ENCODE results near the gene PCDHGB4.

GRCh38 chr5:141392429-141393198, 5.1 kb downstream of the PCDHGB4 start, which contains the start of gene PCDHGA8:
- TF ChIP-seq POLR2A (IDR thresholded peaks at IDR 0.05; ENCODE audit: low read length) (no peak), GATA1 (IDR thresholded peaks at IDR 0.05; ENCODE audit: low read depth, low read length) (no peak)

All from erythroblast (primary cell).